Mammary epithelial cell (primary cell): Measurements from ENCODE around the gene FHOD1.

ENCODE experiments used
- EZH2 ChIP-seq: IDR thresholded peaks from 2 replicates; pipeline ENCODE4 v1.6.1; 2012; ENCODE audit warnings: low read length, inconsistent platforms, borderline replicate concordance
- TF ChIP-seq, protein P1 (sequence below), 2 donors: IDR thresholded peaks in 1 of 2; conservative IDR thresholded peaks in 1 of 2; 2 replicates each; pipeline ENCODE4 v1.5.1; 2011 to 2012; ENCODE audit warnings: inconsistent platforms in 2 of 2, low read length in 2 of 2, mild to moderate bottlenecking in 2 of 2, control low read depth in 1 of 2, low read depth in 1 of 2; ENCODE audit not compliant: insufficient read depth in 1 of 2; ENCODE audit errors: extremely low read depth in 1 of 2

- TF ChIP-seq, protein P1, sequence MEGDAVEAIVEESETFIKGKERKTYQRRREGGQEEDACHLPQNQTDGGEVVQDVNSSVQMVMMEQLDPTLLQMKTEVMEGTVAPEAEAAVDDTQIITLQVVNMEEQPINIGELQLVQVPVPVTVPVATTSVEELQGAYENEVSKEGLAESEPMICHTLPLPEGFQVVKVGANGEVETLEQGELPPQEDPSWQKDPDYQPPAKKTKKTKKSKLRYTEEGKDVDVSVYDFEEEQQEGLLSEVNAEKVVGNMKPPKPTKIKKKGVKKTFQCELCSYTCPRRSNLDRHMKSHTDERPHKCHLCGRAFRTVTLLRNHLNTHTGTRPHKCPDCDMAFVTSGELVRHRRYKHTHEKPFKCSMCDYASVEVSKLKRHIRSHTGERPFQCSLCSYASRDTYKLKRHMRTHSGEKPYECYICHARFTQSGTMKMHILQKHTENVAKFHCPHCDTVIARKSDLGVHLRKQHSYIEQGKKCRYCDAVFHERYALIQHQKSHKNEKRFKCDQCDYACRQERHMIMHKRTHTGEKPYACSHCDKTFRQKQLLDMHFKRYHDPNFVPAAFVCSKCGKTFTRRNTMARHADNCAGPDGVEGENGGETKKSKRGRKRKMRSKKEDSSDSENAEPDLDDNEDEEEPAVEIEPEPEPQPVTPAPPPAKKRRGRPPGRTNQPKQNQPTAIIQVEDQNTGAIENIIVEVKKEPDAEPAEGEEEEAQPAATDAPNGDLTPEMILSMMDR (conservative IDR thresholded peaks at IDR 0.05 in 1 of 2, IDR thresholded peaks at IDR 0.05 in 1 of 2; ENCODE audit: extremely low read depth in 1 of 2, insufficient read depth in 1 of 2, low read depth in 1 of 2, low read length in 2 of 2), result no peak
- TF ChIP-seq EZH2, result no peak
Observed at GRCh38 chr16:67208154-67208896, 39.0 kb downstream of the FHOD1 start.
